ENCODE results near the gene NLRP8. TPM values are rescaled to one million over a fixed set of nuclear protein-coding genes. Genes with fewer than 3 reads are reported as not detected.

Gene NLRP8
- total and polyA plus RNA-seq, 7 donors, result not detected

- Histone ChIP-seq H3K4me1 (no peaks in the 10 kb centered on the region), H3K4me3 (no peak overlapping the region), H3K27ac (no peak overlapping the region), H3K36me3 (no peaks in the 10 kb centered on the region), H3K27me3 (no peaks in the 10 kb centered on the region), H3K9me3 (no peaks in the 10 kb centered on the region)
- intact Hi-C loops (cut with DNase I), result no loop called here
- WGBS, 2 donors, result 81 to 86% methylated on average over 7 of the region's 7 CpGs
- TF ChIP-seq CTCF (IDR thresholded peaks at IDR 0.05), result no peak
- TF ChIP-seq EP300 (IDR thresholded peaks at IDR 0.05), result no peak
- TF ChIP-seq POLR2A (IDR thresholded peaks at IDR 0.05), result no peak
- no peak for TF ChIP-seq POLR2AphosphoS5 (IDR thresholded peaks at IDR 0.05)
- DNase-seq, result no peak
These were observed 40.3 kb upstream of the NLRP8 start for GRCh38 chr19:55907286-55907685.

GRCh38 chr19:55907746-55908145 is 39.9 kb upstream of the NLRP8 start:
- intact Hi-C loops (cut with DNase I), result no loop called here
- DNase-seq, result no peak
- H3K27ac ChIP-seq, result no peak overlapping the region
- H3K4me1 ChIP-seq, result no peaks in the 10 kb centered on the region
- H3K27me3 ChIP-seq, result no peaks in the 10 kb centered on the region
- no peaks in the 10 kb centered on the region for H3K36me3 ChIP-seq
- TF ChIP-seq POLR2AphosphoS5 (IDR thresholded peaks at IDR 0.05) (no peak), EP300 (IDR thresholded peaks at IDR 0.05) (no peak), CTCF (IDR thresholded peaks at IDR 0.05) (no peak), POLR2A (IDR thresholded peaks at IDR 0.05) (no peak)
- no peak overlapping the region for H3K4me3 ChIP-seq
- H3K9me3 ChIP-seq, result no peaks in the 10 kb centered on the region
- 85% methylated on average over 3 of the region's 3 CpGs for WGBS, 2 donors

GRCh38 chr19:55909801-55910200 is 37.8 kb upstream of the NLRP8 start:
- 38 to 47% methylated on average over 2 of the region's 2 CpGs for WGBS, 2 donors
- no peaks in the 10 kb centered on the region for H3K4me1 ChIP-seq
- H3K4me3 ChIP-seq, result no peak overlapping the region
- DNase-seq, result no peak
- intact Hi-C loops (cut with DNase I), result no loop called here
- H3K27ac ChIP-seq, result no peak overlapping the region
- no peaks in the 10 kb centered on the region for H3K36me3 ChIP-seq
- H3K27me3 ChIP-seq, result no peaks in the 10 kb centered on the region
- no peaks in the 10 kb centered on the region for H3K9me3 ChIP-seq
- TF ChIP-seq POLR2AphosphoS5 (IDR thresholded peaks at IDR 0.05) (no peak), POLR2A (IDR thresholded peaks at IDR 0.05) (no peak)

- Histone ChIP-seq H3K4me1 (no peaks in the 10 kb centered on the region), H3K36me3 (no peaks in the 10 kb centered on the region), H3K9me3 (no peaks in the 10 kb centered on the region), H3K4me3 (no peak overlapping the region), H3K27me3 (no peaks in the 10 kb centered on the region), H3K27ac (no peak overlapping the region)
- no peak for TF ChIP-seq EP300 (IDR thresholded peaks at IDR 0.05)
- DNase-seq, result no peak
- intact Hi-C loops (cut with DNase I), result no loop called here
- WGBS, 2 donors, result 86 to 87% methylated on average over 7 of the region's 7 CpGs
These were observed 34.7 kb upstream of the NLRP8 start for GRCh38 chr19:55912916-55913315.

- Histone ChIP-seq H3K27ac (no peak overlapping the region), H3K4me3 (no peak overlapping the region), H3K9me3 (no peaks in the 10 kb centered on the region), H3K4me1 (no peaks in the 10 kb centered on the region), H3K27me3 (no peaks in the 10 kb centered on the region), H3K36me3 (no peaks in the 10 kb centered on the region)
- intact Hi-C loops (cut with DNase I), result no loop called here
- TF ChIP-seq POLR2A (IDR thresholded peaks at IDR 0.05) (no peak), CTCF (IDR thresholded peaks at IDR 0.05) (no peak), POLR2AphosphoS5 (IDR thresholded peaks at IDR 0.05) (no peak), EP300 (IDR thresholded peaks at IDR 0.05) (no peak)
- no peak for DNase-seq
- 42 to 50% methylated on average over 9 of the region's 9 CpGs for WGBS, 2 donors
These were observed 33.9 kb upstream of the NLRP8 start for GRCh38 chr19:55913643-55914268.

GRCh38 chr19:55923556-55923955 is 24.1 kb upstream of the NLRP8 start:
- intact Hi-C loops (cut with DNase I), result no loop called here
- WGBS, 2 donors, result 78 to 86% methylated on average over 5 of the region's 5 CpGs
- Histone ChIP-seq H3K36me3 (no peaks in the 10 kb centered on the region), H3K4me3 (no peak overlapping the region), H3K27me3 (no peaks in the 10 kb centered on the region), H3K9me3 (peaks cover 0 to 8% (median 0%) of the 10 kb centered on the region in 4 donors), H3K4me1 (no peaks in the 10 kb centered on the region), H3K27ac (no peak overlapping the region)
- DNase-seq, result no peak
- TF ChIP-seq POLR2A (IDR thresholded peaks at IDR 0.05) (no peak), POLR2AphosphoS5 (IDR thresholded peaks at IDR 0.05) (no peak), EP300 (IDR thresholded peaks at IDR 0.05) (no peak), CTCF (IDR thresholded peaks at IDR 0.05) (no peak)
